Measurements from ENCODE around the gene ALG6.

DNA sequence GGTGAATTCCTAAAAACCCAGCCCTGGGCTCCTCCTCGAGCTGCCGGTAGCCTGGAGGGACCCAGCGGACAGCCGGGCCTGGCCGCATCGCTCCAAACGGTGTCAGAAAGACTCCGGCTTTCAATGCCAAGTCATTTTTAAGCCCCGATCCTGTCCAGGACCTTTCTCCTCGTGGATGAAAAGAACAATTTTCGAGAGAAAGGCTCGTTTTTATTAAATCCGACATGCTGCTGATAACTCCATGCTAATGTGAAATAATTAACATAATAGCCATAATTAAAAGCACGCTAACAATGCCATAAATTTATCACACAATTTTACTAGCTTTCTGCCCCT is 49.6 kb upstream of the ALG6 start:
- no peak for TF ChIP-seq CTCF (IDR thresholded peaks at IDR 0.05)
- TF ChIP-seq POLR2A (IDR thresholded peaks at IDR 0.05), result no peak
